CD4-positive, CD25-positive, alpha-beta regulatory T cell (primary cell): ENCODE results near the gene ZNF189. TPM values are rescaled to one million over a fixed set of nuclear protein-coding genes. Genes with fewer than 3 reads are reported as not detected.

Experiments used
- ATAC-seq, 2 donors: fragments of 150-1000 bp; cut with Tn5 transposase; one replicate each; pipeline ENCODE4 v1.10.0; 2021; ENCODE audit warnings: low read depth in 2 of 2, moderate number of reproducible peaks in 2 of 2, moderate library complexity in 1 of 2
- DNase-seq, 3 donors: peaks; one replicate each; pipeline versions ENCODE4 v3.0.0 to v3.0.0-alpha.2; 2012 to 2022; ENCODE audit warnings: mixed read lengths in 1 of 3
- H3K27ac ChIP-seq: one replicate; pipeline ENCODE4 v1.7.0; 2013; ENCODE audit warnings: mild to moderate bottlenecking, low read length; ENCODE audit not compliant: insufficient read depth, poor library complexity, severe bottlenecking
- H3K27me3 ChIP-seq: one replicate; pipeline ENCODE4 v1.7.0; 2013; ENCODE audit warnings: low read length; ENCODE audit not compliant: control insufficient read depth, insufficient read depth
- H3K36me3 ChIP-seq: one replicate; pipeline ENCODE4 v1.7.0; 2013; ENCODE audit warnings: mild to moderate bottlenecking, low read length, moderate library complexity; ENCODE audit not compliant: control insufficient read depth, insufficient read depth
- H3K4me1 ChIP-seq: 2 replicates; pipeline ENCODE4 v1.7.0; 2013; ENCODE audit warnings: mild to moderate bottlenecking, low read length; ENCODE audit not compliant: insufficient read depth, control insufficient read depth, poor library complexity, severe bottlenecking
- H3K4me3 ChIP-seq: one replicate; pipeline ENCODE4 v1.7.0; 2013; ENCODE audit warnings: low read depth, mild to moderate bottlenecking, low read length, moderate library complexity
- H3K9me3 ChIP-seq, 2 experiments: 1 replicate in 1 of 2; 2 replicates in 1 of 2; pipeline ENCODE4 v1.7.0; 2013; ENCODE audit warnings: low read length in 2 of 2, mild to moderate bottlenecking in 1 of 2, moderate library complexity in 1 of 2; ENCODE audit not compliant: control insufficient read depth in 2 of 2
- H3K27ac Mint-ChIP-seq, 3 donors: one replicate each; pipeline ENCODE4 v1.8.0; 2020 to 2022; ENCODE audit warnings: mild to moderate bottlenecking in 3 of 3, mixed read lengths in 3 of 3, moderate library complexity in 2 of 3
- H3K27me3 Mint-ChIP-seq: one replicate; pipeline ENCODE4 v1.8.0; 2022; ENCODE audit warnings: mild to moderate bottlenecking, mixed read lengths
- H3K36me3 Mint-ChIP-seq: one replicate; pipeline ENCODE4 v1.8.0; 2020; ENCODE audit warnings: mixed read lengths
- H3K4me1 Mint-ChIP-seq, 4 donors: one replicate each; pipeline ENCODE4 v1.8.0; 2020 to 2022; ENCODE audit warnings: mixed read lengths in 4 of 4, mild to moderate bottlenecking in 1 of 4
- H3K4me3 Mint-ChIP-seq, 4 donors: one replicate each; pipeline ENCODE4 v1.8.0; 2020 to 2022; ENCODE audit warnings: mild to moderate bottlenecking in 4 of 4, mixed read lengths in 4 of 4, moderate library complexity in 3 of 4
- H3K9me3 Mint-ChIP-seq, 7 donors: one replicate each; pipeline ENCODE4 v1.8.0; 2020 to 2022; ENCODE audit warnings: mixed read lengths in 7 of 7, mild to moderate bottlenecking in 3 of 7, moderate library complexity in 2 of 7
- polyA plus RNA-seq, 4 donors: library from polyadenylated mRNA; unstranded; fragments of 300-500 nt; fragmentation: Illumina TruSeq; gene quantifications; one replicate each; pipeline ENCODE4 v1.2.3, GENCODE V29; 2021
- total RNA-seq: library from RNA; stranded (reverse); gene quantifications from one replicate; pipeline ENCODE4 v1.2.3, GENCODE V29; 2022

Gene ZNF189
- total and polyA plus RNA-seq, 5 donors from 2014 or later: 1.8 to 8.1 (median 3.3) TPM

- Histone ChIP-seq H3K4me3 (no peak overlapping the region), H3K27ac (no peak overlapping the region), H3K9me3 (no peaks in the 10 kb centered on the region), H3K4me1 (no peaks in the 10 kb centered on the region), H3K36me3 (no peaks in the 10 kb centered on the region), H3K27me3 (peaks cover 3% of the 10 kb centered on the region)
- peaks cover 22% of the 10 kb centered on the region for H3K27me3 Mint-ChIP-seq
- H3K9me3 Mint-ChIP-seq: peaks cover 0 to 5% (median 0%) of the 10 kb centered on the region in 7 donors
- ATAC-seq: no peak
- DNase-seq: no peak
- H3K4me1 Mint-ChIP-seq: no peaks in the 10 kb centered on the region
- no peaks in the 10 kb centered on the region for H3K36me3 Mint-ChIP-seq
- H3K4me3 Mint-ChIP-seq: no peak overlapping the region
- no peak overlapping the region for H3K27ac Mint-ChIP-seq
Measured at GRCh38 chr9:101437806-101438232, 39.2 kb downstream of the ZNF189 start.

GRCh38 chr9:101438523-101438922, 39.9 kb downstream of the ZNF189 start:
- Mint-ChIP-seq H3K27ac (no peak overlapping the region), H3K4me3 (no peak overlapping the region), H3K27me3 (peaks cover 23% of the 10 kb centered on the region), H3K36me3 (no peaks in the 10 kb centered on the region), H3K4me1 (no peaks in the 10 kb centered on the region), H3K9me3 (peaks cover 0 to 5% (median 0%) of the 10 kb centered on the region in 7 donors)
- Histone ChIP-seq H3K4me3 (no peak overlapping the region), H3K27ac (no peak overlapping the region), H3K4me1 (no peaks in the 10 kb centered on the region), H3K27me3 (peaks cover 3% of the 10 kb centered on the region), H3K9me3 (no peaks in the 10 kb centered on the region), H3K36me3 (no peaks in the 10 kb centered on the region)
- no peak for DNase-seq
- ATAC-seq: no peak

GRCh38 chr9:101440714-101441230, 42.1 kb downstream of the ZNF189 start:
- H3K4me1 Mint-ChIP-seq: no peaks in the 10 kb centered on the region
- DNase-seq: no peak
- Histone ChIP-seq H3K4me1 (no peaks in the 10 kb centered on the region), H3K27ac (no peak overlapping the region), H3K9me3 (no peaks in the 10 kb centered on the region), H3K36me3 (no peaks in the 10 kb centered on the region), H3K4me3 (no peak overlapping the region), H3K27me3 (peaks cover 2% of the 10 kb centered on the region)
- H3K9me3 Mint-ChIP-seq: peaks cover 0 to 5% (median 0%) of the 10 kb centered on the region in 7 donors
- H3K36me3 Mint-ChIP-seq: no peaks in the 10 kb centered on the region
- no peak overlapping the region for H3K27ac Mint-ChIP-seq
- no peak for ATAC-seq
- H3K4me3 Mint-ChIP-seq: no peak overlapping the region
- H3K27me3 Mint-ChIP-seq: peaks cover 31% of the 10 kb centered on the region

- H3K27me3 Mint-ChIP-seq: peaks cover 40% of the 10 kb centered on the region
- Histone ChIP-seq H3K27ac (no peak overlapping the region), H3K36me3 (no peaks in the 10 kb centered on the region), H3K27me3 (peaks cover 12% of the 10 kb centered on the region), H3K4me1 (no peaks in the 10 kb centered on the region), H3K4me3 (no peak overlapping the region), H3K9me3 (no peaks in the 10 kb centered on the region)
- H3K36me3 Mint-ChIP-seq: no peaks in the 10 kb centered on the region
- no peak overlapping the region for H3K27ac Mint-ChIP-seq
- ATAC-seq: no peak
- H3K4me3 Mint-ChIP-seq: no peak overlapping the region
- H3K4me1 Mint-ChIP-seq: no peaks in the 10 kb centered on the region
- DNase-seq: no peak
- H3K9me3 Mint-ChIP-seq: peaks cover 0 to 5% (median 0%) of the 10 kb centered on the region in 7 donors
Measured at GRCh38 chr9:101442318-101442717, 43.7 kb downstream of the ZNF189 start.

- H3K27ac ChIP-seq: no peak overlapping the region
- Mint-ChIP-seq H3K4me3 (no peak overlapping the region), H3K27me3 (peaks cover 40% of the 10 kb centered on the region), H3K4me1 (no peaks in the 10 kb centered on the region), H3K9me3 (peaks cover 0 to 5% (median 0%) of the 10 kb centered on the region in 7 donors), H3K36me3 (no peaks in the 10 kb centered on the region), H3K27ac (no peak overlapping the region)
- DNase-seq (no peak), ATAC-seq (no peak)
- no peaks in the 10 kb centered on the region for H3K4me1 ChIP-seq
- H3K27me3 ChIP-seq: peaks cover 12% of the 10 kb centered on the region
- H3K9me3 ChIP-seq: no peaks in the 10 kb centered on the region
- no peaks in the 10 kb centered on the region for H3K36me3 ChIP-seq
- H3K4me3 ChIP-seq: no peak overlapping the region
Measured at GRCh38 chr9:101442736-101443135, 44.1 kb downstream of the ZNF189 start.

GRCh38 chr9:101443364-101443771, 44.7 kb downstream of the ZNF189 start:
- Histone ChIP-seq H3K9me3 (no peaks in the 10 kb centered on the region), H3K4me3 (no peak overlapping the region), H3K36me3 (no peaks in the 10 kb centered on the region), H3K27ac (no peak overlapping the region), H3K27me3 (peaks cover 12% of the 10 kb centered on the region), H3K4me1 (no peaks in the 10 kb centered on the region)
- H3K9me3 Mint-ChIP-seq: peaks cover 0 to 5% (median 0%) of the 10 kb centered on the region in 7 donors
- H3K36me3 Mint-ChIP-seq: no peaks in the 10 kb centered on the region
- no peak for DNase-seq
- no peak overlapping the region for H3K4me3 Mint-ChIP-seq
- no peak for ATAC-seq
- H3K4me1 Mint-ChIP-seq: peaks cover 0 to under 1% (median 0%) of the 10 kb centered on the region in 4 donors
- no peak overlapping the region for H3K27ac Mint-ChIP-seq
- peaks cover 42% of the 10 kb centered on the region for H3K27me3 Mint-ChIP-seq

- Mint-ChIP-seq H3K4me3 (no peak overlapping the region), H3K36me3 (no peaks in the 10 kb centered on the region), H3K4me1 (peaks cover 0 to 12% (median 5%) of the 10 kb centered on the region in 4 donors), H3K9me3 (peaks cover 0 to 4% (median 0%) of the 10 kb centered on the region in 7 donors), H3K27me3 (peaks cover 46% of the 10 kb centered on the region), H3K27ac (no peak overlapping the region)
- DNase-seq: no peak
- H3K4me3 ChIP-seq: no peak overlapping the region
- H3K36me3 ChIP-seq: no peaks in the 10 kb centered on the region
- ATAC-seq: no peak
- H3K9me3 ChIP-seq: no peaks in the 10 kb centered on the region
- H3K27me3 ChIP-seq: peaks cover 21% of the 10 kb centered on the region
- peaks cover 6% of the 10 kb centered on the region for H3K4me1 ChIP-seq
- H3K27ac ChIP-seq: no peak overlapping the region
Measured at GRCh38 chr9:101445353-101446029, 46.8 kb downstream of the ZNF189 start.

- no peak overlapping the region for H3K27ac Mint-ChIP-seq
- H3K27me3 Mint-ChIP-seq: peaks cover 54% of the 10 kb centered on the region
- H3K27ac ChIP-seq: no peak overlapping the region
- no peaks in the 10 kb centered on the region for H3K9me3 ChIP-seq
- DNase-seq (no peak), ATAC-seq (no peak)
- H3K4me1 Mint-ChIP-seq: peaks cover 0 to 12% (median 5%) of the 10 kb centered on the region in 4 donors
- H3K36me3 Mint-ChIP-seq: no peaks in the 10 kb centered on the region
- no peak overlapping the region for H3K4me3 Mint-ChIP-seq
- H3K4me1 ChIP-seq: peaks cover 6% of the 10 kb centered on the region
- H3K9me3 Mint-ChIP-seq: peaks cover 0 to 4% (median 2%) of the 10 kb centered on the region in 7 donors
- H3K27me3 ChIP-seq: peaks cover 21% of the 10 kb centered on the region
- H3K4me3 ChIP-seq: no peak overlapping the region
- H3K36me3 ChIP-seq: no peaks in the 10 kb centered on the region
Measured at GRCh38 chr9:101446732-101447131, 48.1 kb downstream of the ZNF189 start.
